OCI-LY3 (cell line): Measurements from ENCODE around the gene MEX3B.

Experiments
- CTCF ChIP-seq: fragments of 200-600, 300-600 bp; sonication (generic); IDR thresholded peaks from 2 replicates; pipeline ENCODE4 v1.5.1; 2014; ENCODE audit warnings: antibody characterized with exemption, low read length, low read depth
- EZH2phosphoT487 ChIP-seq: fragments of 200-600 bp; shearing (Covaris generic); IDR thresholded peaks from 2 replicates; pipeline ENCODE4 v1.6.1; 2018; ENCODE audit warnings: antibody characterized with exemption, mixed run types, low read depth

GRCh38 chr15:82005239-82005638 lies 40.6 kb downstream of the MEX3B start:
- TF ChIP-seq CTCF = no peak
- no peak for TF ChIP-seq EZH2phosphoT487
